ENCODE results near the gene SAPCD2.

Gene SAPCD2

GRCh38 chr9:137051145-137051724 is 19.1 kb downstream of the SAPCD2 start:
- Mint-ChIP-seq H3K4me3 (no peak overlapping the region), H3K27ac (no peak overlapping the region), H3K27me3 (ENCODE audit: low read depth) (peaks cover 76% of the 10 kb centered on the region), H3K36me3 (ENCODE audit: low read depth) (no peaks in the 10 kb centered on the region), H3K4me1 (peaks cover 5% of the 10 kb centered on the region), H3K9me3 (no peaks in the 10 kb centered on the region)
- TF ChIP-seq CTCF (IDR thresholded peaks at IDR 0.05; ENCODE audit: unreplicated experiment in 3 of 3): no peak

DNA sequence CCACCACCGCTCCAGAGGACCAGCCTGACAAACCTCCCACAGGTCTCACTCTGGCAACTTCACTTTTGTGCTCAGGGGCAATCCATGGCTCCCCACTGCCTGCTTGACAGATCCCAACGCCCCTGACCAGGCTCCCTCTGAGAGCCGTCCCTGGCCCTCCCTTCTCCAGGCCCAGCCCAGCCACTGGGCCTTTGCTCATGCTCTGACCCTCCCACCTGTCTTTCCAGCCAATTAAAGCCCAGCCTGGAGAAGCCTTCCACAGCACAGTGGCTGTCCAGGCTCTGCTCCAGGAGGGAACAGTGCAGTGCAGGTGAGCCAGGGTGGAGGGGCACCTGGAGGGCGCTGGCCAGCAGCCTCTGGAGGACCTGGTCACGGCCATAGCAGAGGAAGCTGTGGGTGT is 19.8 kb downstream of the SAPCD2 start:
- no peaks in the 10 kb centered on the region for H3K9me3 Mint-ChIP-seq
- no peak overlapping the region for H3K27ac Mint-ChIP-seq
- H3K4me1 Mint-ChIP-seq: peaks cover 2% of the 10 kb centered on the region
- TF ChIP-seq CTCF (IDR thresholded peaks at IDR 0.05; ENCODE audit: unreplicated experiment in 3 of 3): no peak
- peaks cover 70% of the 10 kb centered on the region for H3K27me3 Mint-ChIP-seq (ENCODE audit: low read depth)
- no peaks in the 10 kb centered on the region for H3K36me3 Mint-ChIP-seq (ENCODE audit: low read depth)
- H3K4me3 Mint-ChIP-seq: no peak overlapping the region

DNA sequence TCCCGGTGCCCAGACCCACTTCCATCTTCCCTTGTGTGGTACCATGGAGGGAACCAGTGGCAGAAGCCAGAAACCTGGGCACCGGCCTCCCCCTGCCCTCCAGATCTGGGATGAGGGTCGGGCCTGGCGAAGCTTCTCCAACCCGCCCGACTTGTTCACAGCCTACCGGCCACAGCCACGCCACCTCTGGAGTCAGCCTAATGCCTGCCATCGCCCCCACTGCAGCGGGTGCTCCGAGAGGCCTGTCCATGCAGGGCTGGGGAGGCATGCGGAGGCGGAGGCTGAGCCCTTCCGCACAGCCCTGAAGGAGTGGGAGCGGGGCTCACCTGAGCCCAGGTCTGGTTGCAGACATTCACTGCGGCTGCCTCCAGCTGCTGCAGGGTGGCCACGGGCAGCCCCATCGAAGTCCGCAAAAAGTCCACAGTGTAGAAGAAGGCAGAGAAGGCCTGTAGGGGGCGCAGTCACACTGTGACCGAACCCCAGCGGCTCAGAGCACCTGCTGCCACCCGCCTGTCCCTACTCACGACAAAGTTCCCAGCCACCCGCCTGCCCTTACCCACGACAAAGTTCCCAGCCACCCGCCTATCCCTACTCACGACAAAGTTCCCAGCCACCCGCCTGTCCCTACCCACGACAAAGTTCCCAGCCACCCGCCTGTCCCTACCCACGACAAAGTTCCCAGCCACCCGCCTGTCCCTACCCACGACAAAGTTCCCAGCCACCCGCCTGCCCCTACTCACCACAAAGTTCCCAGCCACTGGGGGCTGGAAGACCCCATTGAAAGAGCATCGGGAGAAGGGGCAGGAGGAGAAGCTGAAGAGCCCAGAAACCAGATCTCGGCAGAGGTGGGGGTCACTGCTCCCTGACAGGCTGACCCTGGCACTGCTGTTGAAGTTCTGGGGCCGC is 20.6 kb downstream of the SAPCD2 start:
- Mint-ChIP-seq H3K27ac (no peak overlapping the region), H3K4me1 (no peaks in the 10 kb centered on the region), H3K36me3 (ENCODE audit: low read depth) (no peaks in the 10 kb centered on the region), H3K27me3 (ENCODE audit: low read depth) (peaks cover 72% of the 10 kb centered on the region), H3K4me3 (peak overlapping the region in 2 of 3 experiments; percentile 52 to 65), H3K9me3 (no peaks in the 10 kb centered on the region)
- TF ChIP-seq CTCF (IDR thresholded peaks at IDR 0.05; ENCODE audit: unreplicated experiment in 3 of 3): peak; percentile 51 to 58 (median 53)

GRCh38 chr9:137048655-137049543 is 21.5 kb downstream of the SAPCD2 start:
- no peak overlapping the region for H3K27ac Mint-ChIP-seq
- peaks cover 76% of the 10 kb centered on the region for H3K27me3 Mint-ChIP-seq (ENCODE audit: low read depth)
- no peaks in the 10 kb centered on the region for H3K9me3 Mint-ChIP-seq
- no peaks in the 10 kb centered on the region for H3K4me1 Mint-ChIP-seq
- H3K4me3 Mint-ChIP-seq: no peak overlapping the region
- no peak for TF ChIP-seq CTCF (IDR thresholded peaks at IDR 0.05; ENCODE audit: unreplicated experiment in 3 of 3)
- H3K36me3 Mint-ChIP-seq (ENCODE audit: low read depth): no peaks in the 10 kb centered on the region

DNA sequence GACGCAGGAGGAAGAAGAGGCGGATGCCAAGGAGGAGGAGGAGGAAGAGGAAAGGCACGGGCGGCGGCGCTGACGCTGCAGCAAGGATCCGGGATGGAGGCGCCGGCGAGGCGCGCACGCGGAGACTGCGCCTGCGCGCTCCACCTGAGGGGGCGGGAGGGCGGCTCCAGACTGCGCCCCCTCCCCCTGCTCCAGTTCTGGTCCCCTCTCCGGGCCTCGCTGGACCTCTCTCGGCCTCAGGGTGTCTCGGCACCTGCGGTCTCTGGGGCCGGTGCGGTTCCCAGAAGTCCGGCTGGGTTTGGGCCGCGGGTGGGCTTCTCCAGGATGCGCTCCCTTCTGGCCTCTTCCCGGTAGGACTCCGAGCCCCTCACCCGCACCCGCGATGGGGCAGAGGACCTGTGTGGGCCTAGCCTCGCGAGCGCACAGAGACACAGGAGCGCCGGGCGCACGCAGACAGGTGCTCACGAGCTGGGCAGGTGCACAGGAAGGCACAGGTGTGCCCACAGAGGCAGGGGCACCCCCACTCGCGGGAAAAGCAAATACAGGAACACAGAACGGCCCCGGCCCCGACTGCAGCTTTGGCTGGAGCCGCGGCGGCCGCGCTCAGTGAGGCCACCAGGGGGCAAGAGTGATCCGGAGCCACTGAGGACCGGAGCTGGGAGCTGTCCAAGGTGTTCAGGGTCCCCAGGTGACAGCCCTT is 24.1 kb downstream of the SAPCD2 start, which contains the start of gene NPDC1:
TSS of gene NPDC1 (minus strand) at position 90 of the 700 bp plus-strand sequence. CDS start 188 bp downstream, outside the sequence.
- peak; percentile 91 to 95 (median 93) for TF ChIP-seq CTCF (IDR thresholded peaks at IDR 0.05; ENCODE audit: unreplicated experiment in 3 of 3)
- Mint-ChIP-seq H3K4me1 (no peaks in the 10 kb centered on the region), H3K4me3 (peak within 1 kb of the TSS; percentile 70 to 80 (median 80)), H3K36me3 (ENCODE audit: low read depth) (no peaks in the 10 kb centered on the region), H3K9me3 (no peaks in the 10 kb centered on the region), H3K27ac (no peak within 1 kb of the TSS), H3K27me3 (ENCODE audit: low read depth) (peaks cover 66% of the 10 kb centered on the region)
